Measurements from ENCODE around the gene S100A3.

GRCh38 chr1:153588482-153588881 is 39.4 kb upstream of the S100A3 start:
- no peak for TF ChIP-seq POLR2A (IDR thresholded peaks at IDR 0.05)
- TF ChIP-seq, protein P1, sequence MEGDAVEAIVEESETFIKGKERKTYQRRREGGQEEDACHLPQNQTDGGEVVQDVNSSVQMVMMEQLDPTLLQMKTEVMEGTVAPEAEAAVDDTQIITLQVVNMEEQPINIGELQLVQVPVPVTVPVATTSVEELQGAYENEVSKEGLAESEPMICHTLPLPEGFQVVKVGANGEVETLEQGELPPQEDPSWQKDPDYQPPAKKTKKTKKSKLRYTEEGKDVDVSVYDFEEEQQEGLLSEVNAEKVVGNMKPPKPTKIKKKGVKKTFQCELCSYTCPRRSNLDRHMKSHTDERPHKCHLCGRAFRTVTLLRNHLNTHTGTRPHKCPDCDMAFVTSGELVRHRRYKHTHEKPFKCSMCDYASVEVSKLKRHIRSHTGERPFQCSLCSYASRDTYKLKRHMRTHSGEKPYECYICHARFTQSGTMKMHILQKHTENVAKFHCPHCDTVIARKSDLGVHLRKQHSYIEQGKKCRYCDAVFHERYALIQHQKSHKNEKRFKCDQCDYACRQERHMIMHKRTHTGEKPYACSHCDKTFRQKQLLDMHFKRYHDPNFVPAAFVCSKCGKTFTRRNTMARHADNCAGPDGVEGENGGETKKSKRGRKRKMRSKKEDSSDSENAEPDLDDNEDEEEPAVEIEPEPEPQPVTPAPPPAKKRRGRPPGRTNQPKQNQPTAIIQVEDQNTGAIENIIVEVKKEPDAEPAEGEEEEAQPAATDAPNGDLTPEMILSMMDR (IDR thresholded peaks at IDR 0.05), result no peak
